NT2/D1 (cell line): ENCODE data around the gene DENND1C.
"Not testable (repeated sequence)": the region's sequence is repeated elsewhere in the genome, so short reads cannot be mapped to it uniquely, and the experiment has no call there.

Experiments
- DNase-seq: peaks from one replicate; pipeline ENCODE4 v3.0.0-alpha.2; 2011; ENCODE audit warnings: low read depth, low spot score
- H3K27me3 ChIP-seq: 2 replicates; pipeline ENCODE4 v1.6.0; 2011; ENCODE audit warnings: mild to moderate bottlenecking; ENCODE audit not compliant: insufficient read length, insufficient read depth
- H3K36me3 ChIP-seq: 2 replicates; pipeline ENCODE4 v1.6.1; 2011; ENCODE audit warnings: mild to moderate bottlenecking, low read length, mixed read lengths; ENCODE audit not compliant: insufficient read depth, insufficient read length
- H3K4me1 ChIP-seq: 2 replicates; pipeline ENCODE4 v1.5.1; 2011; ENCODE audit not compliant: insufficient read depth, insufficient read length
- H3K4me3 ChIP-seq: 2 replicates; pipeline ENCODE4 v1.5.1; 2011; ENCODE audit warnings: low read depth; ENCODE audit not compliant: insufficient read length
- H3K9ac ChIP-seq: 2 replicates; pipeline ENCODE4 v1.6.0; 2011; ENCODE audit warnings: low read depth; ENCODE audit not compliant: insufficient read length
- H3K9me3 ChIP-seq: 2 replicates; pipeline ENCODE4 v1.5.1; 2011; ENCODE audit warnings: mild to moderate bottlenecking, low read length; ENCODE audit not compliant: insufficient read depth
- SUZ12 ChIP-seq: IDR thresholded peaks from 2 replicates; pipeline ENCODE4 v1.6.1; 2011; ENCODE audit not compliant: insufficient read length, insufficient read depth; ENCODE audit errors: extremely low read depth
- YY1 ChIP-seq: IDR thresholded peaks from 2 replicates; pipeline ENCODE4 v1.6.1; 2011; ENCODE audit not compliant: insufficient read length, insufficient read depth
- ZNF274 ChIP-seq: IDR thresholded peaks from 2 replicates; pipeline ENCODE4 v1.6.1; 2011; ENCODE audit warnings: mild to moderate bottlenecking, low read depth, low read length

The DENND1C gene

DNA sequence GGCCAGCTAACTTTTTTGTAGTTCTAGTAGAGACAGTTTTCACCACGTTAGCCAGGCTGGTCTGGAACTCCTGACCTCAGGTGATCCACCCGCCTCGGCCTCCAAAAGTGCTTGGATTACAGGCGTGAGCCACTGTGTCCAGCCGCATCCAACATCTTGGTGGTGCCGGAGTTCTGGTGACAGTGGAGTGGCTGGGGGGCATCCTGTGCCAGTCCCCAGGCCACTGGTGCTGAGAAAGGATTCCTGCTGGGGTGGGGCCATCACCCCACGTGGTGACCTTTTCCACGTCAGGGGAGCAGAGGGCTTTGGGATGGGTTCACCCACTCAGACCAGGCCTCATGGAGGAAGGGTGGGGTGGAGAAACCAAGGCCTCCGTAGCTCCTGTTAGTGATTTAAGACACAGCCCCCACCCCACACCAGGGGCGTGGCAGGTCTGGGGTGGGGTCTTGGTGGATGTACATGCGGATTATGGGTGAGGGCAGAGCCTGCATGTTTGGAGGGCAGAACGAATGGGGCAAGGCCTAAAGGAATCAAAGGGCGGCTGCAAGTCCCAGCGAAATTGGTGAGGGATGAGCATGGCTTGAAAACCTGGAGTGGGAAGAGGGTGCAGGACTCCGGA is 33.4 kb upstream of the DENND1C start:
- H3K36me3 ChIP-seq, result no peaks in the 10 kb centered on the region
- TF ChIP-seq YY1, result no peak
- TF ChIP-seq ZNF274, result no peak
- TF ChIP-seq SUZ12, result no peak
- no peaks in the 10 kb centered on the region for H3K4me1 ChIP-seq
- DNase-seq, result no peak
- peak overlapping the region; percentile 42 for H3K9ac ChIP-seq
- no peaks in the 10 kb centered on the region for H3K27me3 ChIP-seq
- H3K9me3 ChIP-seq, result no peaks in the 10 kb centered on the region
- H3K4me3 ChIP-seq, result no peak overlapping the region

DNA sequence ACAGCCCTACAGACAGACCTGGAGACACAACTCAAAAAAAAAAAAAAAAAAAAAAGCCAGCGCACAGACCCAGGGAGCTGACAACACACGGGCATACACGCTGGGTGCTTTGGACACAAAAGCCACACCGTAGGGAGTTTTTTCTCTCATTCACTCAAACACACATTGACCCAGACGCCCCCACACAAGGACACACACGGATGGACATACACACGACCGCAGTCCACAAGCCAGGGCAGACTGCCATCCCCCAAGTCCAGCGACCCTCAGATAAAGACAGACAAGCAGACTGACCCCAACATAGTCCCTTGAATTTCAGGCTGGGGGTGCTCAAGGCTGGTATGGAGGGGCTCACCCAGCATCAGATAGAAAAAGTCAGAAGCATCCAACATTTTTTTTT is 32.5 kb upstream of the DENND1C start:
- DNase-seq, result no peak
- Histone ChIP-seq H3K9ac (peak overlapping the region; percentile 50), H3K9me3 (no peaks in the 10 kb centered on the region), H3K36me3 (no peaks in the 10 kb centered on the region), H3K4me3 (no peak overlapping the region), H3K27me3 (no peaks in the 10 kb centered on the region), H3K4me1 (no peaks in the 10 kb centered on the region)
- TF ChIP-seq YY1 (no peak), ZNF274 (no peak), SUZ12 (no peak)

DNA sequence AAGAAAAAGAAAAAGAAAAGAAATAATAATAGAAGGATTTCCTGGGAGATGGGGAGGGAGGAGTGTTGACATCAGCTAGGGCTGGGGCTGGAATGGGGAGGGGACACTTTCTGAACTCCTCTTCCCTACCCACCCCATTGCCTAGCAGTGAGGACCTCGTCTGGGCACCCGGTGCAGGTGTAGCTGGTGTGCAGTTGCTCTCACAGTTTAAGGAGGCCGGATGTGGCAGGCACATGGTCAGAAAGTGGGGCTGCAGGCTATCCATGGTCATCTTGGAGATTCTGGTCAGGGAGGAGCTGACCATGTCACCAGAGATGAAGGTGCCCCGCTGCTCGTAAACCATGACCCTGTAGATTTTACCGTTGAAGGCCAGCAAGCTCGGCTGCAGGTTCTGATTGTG is 29.0 kb upstream of the DENND1C start:
- no peak overlapping the region for H3K9ac ChIP-seq
- TF ChIP-seq SUZ12 (no peak), YY1 (no peak), ZNF274 (no peak)
- no peak for DNase-seq
- H3K27me3 ChIP-seq, result no peaks in the 10 kb centered on the region
- no peaks in the 10 kb centered on the region for H3K36me3 ChIP-seq
- H3K9me3 ChIP-seq, result no peaks in the 10 kb centered on the region
- no peaks in the 10 kb centered on the region for H3K4me1 ChIP-seq
- no peak overlapping the region for H3K4me3 ChIP-seq

DNA sequence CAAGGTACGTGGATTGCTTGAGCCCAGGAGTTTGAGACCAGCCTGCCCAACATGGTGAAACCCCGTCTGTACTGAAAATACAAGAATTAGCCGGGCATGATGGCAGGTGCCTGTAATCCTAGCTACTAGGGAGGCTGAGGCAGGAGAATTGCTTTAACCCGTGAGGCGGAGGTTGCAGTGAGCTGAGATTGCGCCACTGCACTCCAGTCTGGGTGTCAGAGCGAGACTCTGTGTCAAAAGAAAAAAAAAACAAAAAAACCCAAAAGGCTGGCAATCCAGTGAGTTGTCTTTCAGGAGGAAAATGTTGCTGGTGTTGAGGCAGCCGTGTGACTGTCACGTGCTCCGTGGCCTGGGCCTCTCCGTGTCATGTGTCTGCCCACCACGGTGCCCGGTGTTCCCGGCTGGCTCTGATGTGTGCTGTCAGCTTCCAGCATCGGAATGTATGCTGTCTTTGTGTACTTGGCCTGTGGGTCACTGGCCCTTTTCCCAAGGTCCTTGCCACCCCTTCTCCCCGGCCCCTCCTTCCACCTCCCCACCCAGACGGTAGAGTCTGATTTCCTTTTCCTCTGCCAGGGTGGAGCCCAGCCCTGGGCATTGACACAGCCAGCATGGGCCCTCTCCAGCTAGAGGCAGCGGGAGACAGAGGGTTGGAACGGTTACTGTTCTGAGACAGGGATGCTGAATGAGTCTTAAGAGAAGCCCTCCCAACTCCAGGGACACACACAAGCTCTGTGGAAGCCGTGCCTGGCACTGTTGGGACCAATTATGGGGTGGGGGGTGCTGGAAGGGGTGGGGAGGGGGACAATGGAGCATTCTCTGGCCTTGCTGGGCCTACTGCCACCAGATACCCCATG is 27.8 kb upstream of the DENND1C start:
- no peak overlapping the region for H3K9ac ChIP-seq
- no peaks in the 10 kb centered on the region for H3K4me1 ChIP-seq
- no peaks in the 10 kb centered on the region for H3K9me3 ChIP-seq
- no peaks in the 10 kb centered on the region for H3K27me3 ChIP-seq
- no peak overlapping the region for H3K4me3 ChIP-seq
- H3K36me3 ChIP-seq, result no peaks in the 10 kb centered on the region
- TF ChIP-seq SUZ12 (no peak), YY1 (no peak), ZNF274 (no peak)
- no peak for DNase-seq

DNA sequence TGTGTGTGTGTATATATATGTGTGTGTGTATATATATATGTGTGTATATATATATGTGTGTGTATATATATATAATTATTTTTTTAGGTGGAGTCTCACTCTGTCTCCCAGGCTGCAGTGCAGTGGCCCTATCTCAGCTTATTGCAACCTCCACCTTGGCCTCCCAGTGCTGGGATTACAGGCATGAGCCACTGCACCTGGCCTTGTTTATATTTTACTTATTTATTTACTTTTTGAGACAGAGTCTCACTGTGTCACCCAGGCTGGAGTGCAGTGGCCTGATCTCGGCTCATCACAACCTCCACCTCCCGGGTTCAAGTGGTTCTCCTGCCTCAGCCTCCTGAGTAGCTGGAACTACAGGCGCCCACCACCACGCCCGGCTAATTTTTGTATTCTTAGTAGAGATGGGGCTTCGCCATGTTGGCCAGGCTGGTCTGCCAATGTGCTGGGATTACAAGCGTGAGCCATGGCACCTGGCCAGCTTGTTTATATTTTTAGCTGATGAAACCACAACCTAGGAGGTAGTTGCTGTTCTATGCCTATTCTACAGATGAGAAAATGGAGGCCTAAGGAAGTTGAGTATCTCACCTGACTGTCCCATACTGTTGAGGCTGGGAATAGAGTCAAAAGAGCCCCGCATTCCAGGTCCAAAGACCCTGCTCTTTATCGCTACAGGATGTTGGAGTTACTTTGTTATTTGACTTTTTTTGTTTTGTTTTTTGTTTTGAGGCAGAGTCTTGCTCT is 26.6 kb upstream of the DENND1C start:
- H3K4me1 ChIP-seq, H3K9ac ChIP-seq, DNase-seq, H3K27me3 ChIP-seq, H3K9me3 ChIP-seq, H3K4me3 ChIP-seq, H3K36me3 ChIP-seq: not testable (repeated sequence)

DNA sequence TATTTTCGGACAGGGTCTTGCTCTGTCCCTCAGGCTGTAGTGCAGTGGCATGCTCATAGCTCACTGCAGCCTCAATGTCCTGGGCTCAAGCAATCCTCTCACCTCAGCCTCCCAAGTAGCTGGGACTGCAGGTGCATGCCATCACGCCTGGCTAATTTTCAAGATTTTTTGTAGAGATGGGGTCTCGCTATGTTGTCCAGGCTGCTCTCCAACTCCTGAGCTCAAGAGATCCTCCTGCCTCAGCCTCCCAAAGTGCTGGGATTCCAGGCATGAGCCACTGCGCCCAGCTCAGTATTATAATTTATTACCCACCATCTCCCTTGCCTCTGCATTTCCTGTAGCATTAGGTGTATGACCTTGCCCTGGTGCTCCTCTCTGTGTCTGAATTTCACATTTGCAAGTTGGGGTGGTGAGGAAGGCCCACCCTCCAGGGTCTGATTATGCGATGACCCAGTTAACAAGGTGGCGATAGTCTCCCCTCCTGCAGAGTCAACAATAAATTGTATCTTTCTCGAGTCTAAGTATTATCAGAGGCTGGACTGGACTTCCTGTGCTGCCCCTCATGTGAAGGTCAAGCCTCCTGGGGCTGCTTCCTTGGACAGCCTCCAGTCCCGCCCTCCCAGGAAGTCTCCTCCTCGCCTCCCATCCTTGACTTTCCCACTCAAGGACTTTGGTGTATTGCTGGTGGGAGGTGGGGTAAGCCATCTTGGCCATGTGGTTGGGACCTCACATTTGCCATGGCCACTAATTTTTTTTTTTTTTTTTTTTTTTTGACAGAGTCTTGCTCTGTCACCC is 22.0 kb upstream of the DENND1C start:
- H3K4me1 ChIP-seq, result peaks cover 4% of the 10 kb centered on the region
- TF ChIP-seq SUZ12 (no peak), ZNF274 (no peak), YY1 (no peak)
- H3K4me3 ChIP-seq, result no peak overlapping the region
- H3K9me3 ChIP-seq, result no peaks in the 10 kb centered on the region
- no peaks in the 10 kb centered on the region for H3K36me3 ChIP-seq
- H3K27me3 ChIP-seq, result peaks cover 27% of the 10 kb centered on the region
- DNase-seq, result no peak
- H3K9ac ChIP-seq, result no peak overlapping the region
